Vagina (tissue), 2 donors: Measurements from ENCODE around the gene PIEZO2.

ENCODE experiments used
- CTCF ChIP-seq, 3 experiments: fragments of 450-650 bp in 2 of 3; fragments of 200-600 bp in 1 of 3; sonication (generic) in 1 of 3; IDR thresholded peaks; one replicate each; pipeline ENCODE4 v1.5.1; 2017 to 2019; ENCODE audit warnings: antibody characterized with exemption in 3 of 3, mild to moderate bottlenecking in 2 of 3, moderate library complexity in 2 of 3
- POLR2A ChIP-seq, 2 donors: fragments of 450-650 bp; IDR thresholded peaks; one replicate each; pipeline ENCODE4 v1.6.1; 2017; ENCODE audit warnings: antibody characterized with exemption in 2 of 2, mild to moderate bottlenecking in 2 of 2, moderate library complexity in 2 of 2
- POLR2AphosphoS5 ChIP-seq, 2 donors: sonication (generic); formaldehyde crosslinking; IDR thresholded peaks; one replicate each; pipeline ENCODE4 v1.9.0; 2017; ENCODE audit warnings: antibody characterized with exemption in 2 of 2, mild to moderate bottlenecking in 2 of 2, low read depth in 1 of 2; ENCODE audit not compliant: insufficient read depth in 1 of 2

- TF ChIP-seq CTCF (IDR thresholded peaks at IDR 0.05) (no peak), POLR2A (IDR thresholded peaks at IDR 0.05) (no peak), POLR2AphosphoS5 (IDR thresholded peaks at IDR 0.05; ENCODE audit: insufficient read depth in 1 of 2, low read depth in 1 of 2) (no peak)
Observed at GRCh38 chr18:10977042-10977441, 172.3 kb downstream of the PIEZO2 start.
